ENCODE data around the gene PTPRG. TPM values are rescaled to one million over a fixed set of nuclear protein-coding genes. Genes with fewer than 3 reads are reported as not detected.

Gene PTPRG
- total and polyA plus RNA-seq, 2 experiments from 2014 or later: 24.4 to 131 TPM

DNA sequence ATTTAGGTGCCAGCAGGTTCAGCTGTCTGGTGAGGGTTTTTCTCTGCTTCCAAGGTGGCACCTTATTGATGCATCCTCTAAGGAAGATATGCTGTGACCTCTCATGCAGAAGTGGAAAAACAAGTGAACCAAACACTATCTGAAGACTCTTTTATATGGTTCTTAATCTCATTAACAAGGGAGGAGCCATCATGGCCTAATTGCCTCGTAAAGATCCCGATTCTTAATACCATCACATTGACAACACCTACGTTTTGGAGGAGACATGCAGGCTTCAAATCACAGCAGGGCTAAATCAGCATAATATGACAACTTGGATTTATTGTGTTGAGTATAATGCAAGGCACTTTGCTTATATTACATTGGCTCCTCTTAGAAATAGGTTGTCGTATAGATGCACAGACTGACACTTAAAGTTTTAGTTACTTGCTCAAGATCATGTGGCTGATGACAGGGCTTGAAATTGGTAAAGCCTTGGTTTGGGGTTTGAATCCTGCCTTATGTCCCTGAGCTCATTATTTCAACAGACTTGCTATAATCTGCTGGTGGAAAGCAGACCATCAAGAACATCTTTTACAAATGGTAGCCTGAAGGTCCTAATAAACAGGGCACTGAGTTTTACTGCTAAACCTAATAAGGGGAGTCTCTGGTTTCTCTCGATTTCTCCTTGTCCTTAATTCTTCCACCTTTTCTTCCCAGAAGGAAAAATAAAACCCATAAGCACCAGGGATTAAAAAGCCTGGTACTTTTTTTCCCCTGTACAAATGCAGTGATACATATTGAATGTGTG lies 88.2 kb downstream of the PTPRG start (continued):
- TF ChIP-seq ZNF462 (CRISPR knock-in tag; IDR thresholded peaks at IDR 0.05) (no peak), CREB1 (CRISPR knock-in tag; IDR thresholded peaks at IDR 0.05; ENCODE audit: low read depth) (no peak), POLR2AphosphoS5 (IDR thresholded peaks at IDR 0.05; ENCODE audit: low read depth) (no peak), ZNF331 (CRISPR knock-in tag; IDR thresholded peaks at IDR 0.05; ENCODE audit: low read depth) (no peak), JUNB (IDR thresholded peaks at IDR 0.05; ENCODE audit: unreplicated experiment) (no peak), ZNF114 (CRISPR knock-in tag; IDR thresholded peaks at IDR 0.05) (no peak)

DNA sequence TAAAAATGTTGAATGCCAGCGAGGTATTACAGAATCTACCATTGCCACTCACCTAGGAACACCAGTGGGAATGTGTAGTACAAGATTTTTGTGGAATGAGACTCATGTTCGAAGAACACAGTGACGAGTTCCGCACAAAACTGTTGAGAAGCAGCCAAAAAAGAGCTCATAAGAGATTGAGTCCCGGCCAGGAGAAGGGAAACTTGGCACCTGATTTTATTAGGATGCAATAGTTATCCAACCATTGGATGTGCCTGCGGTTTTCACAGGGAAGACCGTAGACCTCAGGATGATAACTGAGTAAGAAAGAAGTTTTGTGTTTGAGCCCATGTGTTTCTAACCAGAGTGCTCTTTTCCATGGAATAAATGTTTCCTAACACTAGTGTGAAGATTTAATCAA lies 88.9 kb downstream of the PTPRG start:
- no peak for ATAC-seq
- H3K4me2 ChIP-seq: no peak overlapping the region
- TF ChIP-seq JUNB (IDR thresholded peaks at IDR 0.05; ENCODE audit: unreplicated experiment) (no peak), POLR2AphosphoS5 (IDR thresholded peaks at IDR 0.05; ENCODE audit: low read depth) (no peak), EZH2 (IDR thresholded peaks at IDR 0.05; ENCODE audit: low read depth, unreplicated experiment) (no peak), NANOG (IDR thresholded peaks at IDR 0.05; ENCODE audit: borderline replicate concordance) (no peak), ZNF462 (CRISPR knock-in tag; IDR thresholded peaks at IDR 0.05) (no peak), EZH2phosphoT487 (IDR thresholded peaks at IDR 0.05; ENCODE audit: unreplicated experiment) (no peak)

More for the DNA sequence above, 88.9 kb downstream of the PTPRG start:
- no peak overlapping the region for H3K4me3 Mint-ChIP-seq
- 0 out of 2 replicates have a peak overlapping the region, but pooled peaks have one; percentile 43 for H3K27ac Mint-ChIP-seq
- peaks cover 37% of the 10 kb centered on the region for H3K4me1 Mint-ChIP-seq
- H3K4me3 ChIP-seq: no peak overlapping the region
- peaks cover 9% of the 10 kb centered on the region for H3K27me3 Mint-ChIP-seq (ENCODE audit: insufficient read depth, low read depth, poor library complexity)
- DNase-seq (ENCODE audit: low spot score): no peak
- no peaks in the 10 kb centered on the region for H3K9me2 ChIP-seq (ENCODE audit: insufficient read depth)
- peaks cover 4% of the 10 kb centered on the region; the same call in 2 of the 3 replicates for H3K9me3 Mint-ChIP-seq
- no peaks in the 10 kb centered on the region for H3K36me3 ChIP-seq (ENCODE audit: insufficient read depth)
- H2AFZ ChIP-seq: no peak overlapping the region
- H4K20me1 ChIP-seq (replicated peaks; ENCODE audit: insufficient read depth): peaks cover 55% of the 10 kb centered on the region
- peaks cover 30% of the 10 kb centered on the region for H3K4me1 ChIP-seq (ENCODE audit: insufficient read depth)
- no peak overlapping the region for H3K27ac ChIP-seq (ENCODE audit: low read depth)
- peaks cover 40% of the 10 kb centered on the region for H3K36me3 Mint-ChIP-seq (ENCODE audit: low read depth)
- H3F3A ChIP-seq (replicated peaks; ENCODE audit: low read depth): no peaks in the 10 kb centered on the region
- peaks cover 100% of the 10 kb centered on the region for H3K79me2 ChIP-seq (replicated peaks; ENCODE audit: insufficient read depth)
- no peaks in the 10 kb centered on the region for H3K27me3 ChIP-seq (ENCODE audit: insufficient read depth)

Measured in GM23338 (cell line).